Immature natural killer cell (primary cell): ENCODE results near the gene FAM24A. TPM values are rescaled to one million over a fixed set of nuclear protein-coding genes. Genes with fewer than 3 reads are reported as not detected.
"Not testable (repeated sequence)": the region's sequence is repeated elsewhere in the genome, so short reads cannot be mapped to it uniquely, and the experiment has no call there.

Source experiments
- DNase-seq, 3 donors: peaks; one replicate each; pipeline ENCODE4 v3.0.0; 2022; ENCODE audit warnings: mixed read lengths in 1 of 3
- H3K27ac Mint-ChIP-seq, 6 donors: one replicate each; pipeline ENCODE4 v1.8.0; 2020; ENCODE audit warnings: mixed read lengths in 6 of 6, mild to moderate bottlenecking in 5 of 6, inconsistent platforms in 4 of 6, moderate library complexity in 3 of 6
- H3K27me3 Mint-ChIP-seq, 3 donors: one replicate each; pipeline ENCODE4 v1.8.0; 2020 to 2021; ENCODE audit warnings: low read depth in 3 of 3, mild to moderate bottlenecking in 3 of 3, mixed read lengths in 3 of 3, moderate library complexity in 3 of 3, inconsistent platforms in 1 of 3
- H3K36me3 Mint-ChIP-seq, 3 donors: one replicate each; pipeline ENCODE4 v1.8.0; 2020; ENCODE audit warnings: mixed read lengths in 3 of 3, inconsistent platforms in 2 of 3, mild to moderate bottlenecking in 2 of 3
- H3K4me1 Mint-ChIP-seq, 2 donors: one replicate each; pipeline ENCODE4 v1.8.0; 2020; ENCODE audit warnings: inconsistent platforms in 2 of 2, mild to moderate bottlenecking in 2 of 2, mixed read lengths in 2 of 2, moderate library complexity in 1 of 2
- H3K4me3 Mint-ChIP-seq, 5 donors: one replicate each; pipeline ENCODE4 v1.8.0; 2020; ENCODE audit warnings: mild to moderate bottlenecking in 5 of 5, mixed read lengths in 5 of 5, inconsistent platforms in 3 of 5, moderate library complexity in 3 of 5
- H3K9me3 Mint-ChIP-seq, 6 donors: one replicate each; pipeline ENCODE4 v1.8.0; 2020; ENCODE audit warnings: mild to moderate bottlenecking in 6 of 6, mixed read lengths in 6 of 6, inconsistent platforms in 4 of 6, moderate library complexity in 3 of 6
- polyA plus RNA-seq, 3 donors: library from polyadenylated mRNA; unstranded; fragments of 300-500 nt; fragmentation: Illumina TruSeq; gene quantifications; one replicate each; pipeline ENCODE4 v1.2.3, GENCODE V29; 2021

FAM24A gene
- polyA plus RNA-seq, 3 donors from 2014 or later = not detected

- peak; percentile 94 to 96 (median 94) for DNase-seq
- Mint-ChIP-seq H3K36me3 (no peaks in the 10 kb centered on the region), H3K27ac (peak within 1 kb of the TSS; percentile 82 to 95 (median 88)), H3K4me3 (peak within 1 kb of the TSS; percentile 84 to 96 (median 94)), H3K4me1 (peaks cover 28 to 38% of the 10 kb centered on the region in 2 donors), H3K27me3 (peaks cover 7 to 15% (median 7%) of the 10 kb centered on the region in 3 donors), H3K9me3 (peaks cover 0 to 3% (median 0%) of the 10 kb centered on the region in 6 donors)
Observed at GRCh38 chr10:122879339-122880273, 30.8 kb upstream of the FAM24A start, which contains the start of gene FAM24B. TSS of gene FAM24B (minus strand) at chr10:122879581. CDS start at chr10:122850515, 29,066 bp downstream.

GRCh38 chr10:122882766-122883165 is 27.6 kb upstream of the FAM24A start:
- Mint-ChIP-seq H3K27ac (no peak overlapping the region), H3K4me1 (peaks cover 22 to 29% of the 10 kb centered on the region in 2 donors), H3K27me3 (peaks cover 7 to 15% (median 7%) of the 10 kb centered on the region in 3 donors), H3K36me3 (peaks cover 0 to 6% (median 4%) of the 10 kb centered on the region in 3 donors), H3K9me3 (no peaks in the 10 kb centered on the region), H3K4me3 (no peak overlapping the region)
- no peak for DNase-seq

GRCh38 chr10:122884166-122884565 is 26.2 kb upstream of the FAM24A start:
- no peak overlapping the region for H3K4me3 Mint-ChIP-seq
- no peak for DNase-seq
- peaks cover 3 to 9% (median 3%) of the 10 kb centered on the region in 3 donors for H3K27me3 Mint-ChIP-seq
- H3K36me3 Mint-ChIP-seq = peaks cover 0 to 10% (median 6%) of the 10 kb centered on the region in 3 donors
- H3K27ac Mint-ChIP-seq = no peak overlapping the region
- H3K9me3 Mint-ChIP-seq = no peaks in the 10 kb centered on the region
- H3K4me1 Mint-ChIP-seq = peaks cover 10 to 15% of the 10 kb centered on the region in 2 donors

- Mint-ChIP-seq H3K4me3 (peak overlapping the region in 1 of 5 donors; percentile 12), H3K27me3 (no peaks in the 10 kb centered on the region), H3K36me3 (peaks cover 0 to 5% (median 4%) of the 10 kb centered on the region in 3 donors), H3K27ac (peak overlapping the region in 1 of 6 donors; percentile 21), H3K9me3 (peaks cover 0 to 2% (median 0%) of the 10 kb centered on the region in 6 donors), H3K4me1 (no peaks in the 10 kb centered on the region)
- DNase-seq = no peak
Observed at GRCh38 chr10:122894261-122894944, 16.0 kb upstream of the FAM24A start.

GRCh38 chr10:122903861-122904260 is 6.5 kb upstream of the FAM24A start:
- not testable (repeated sequence) for H3K4me1 Mint-ChIP-seq, H3K27ac Mint-ChIP-seq, DNase-seq, H3K36me3 Mint-ChIP-seq, H3K4me3 Mint-ChIP-seq, H3K9me3 Mint-ChIP-seq
- peaks cover 0 to 15% (median 10%) of the 10 kb centered on the region in 3 donors for H3K27me3 Mint-ChIP-seq

GRCh38 chr10:122911889-122912484 is 1.6 kb downstream of the FAM24A start:
- Mint-ChIP-seq H3K36me3 (no peaks in the 10 kb centered on the region), H3K27ac (no peak overlapping the region), H3K9me3 (peaks cover 0 to 4% (median 0%) of the 10 kb centered on the region in 6 donors), H3K27me3 (peaks cover 0 to 8% (median 2%) of the 10 kb centered on the region in 3 donors), H3K4me3 (no peak overlapping the region), H3K4me1 (no peaks in the 10 kb centered on the region)
- peak; percentile 20 to 25 (median 22) for DNase-seq

- Mint-ChIP-seq H3K9me3 (peaks cover 0 to 4% (median 0%) of the 10 kb centered on the region in 6 donors), H3K4me1 (no peaks in the 10 kb centered on the region)
Observed at GRCh38 chr10:122915700-122916099, 5.3 kb downstream of the FAM24A start.

GRCh38 chr10:122930140-122930539 is 19.7 kb downstream of the FAM24A start:
- no peaks in the 10 kb centered on the region for H3K27me3 Mint-ChIP-seq
- H3K9me3 Mint-ChIP-seq = no peaks in the 10 kb centered on the region
- H3K27ac Mint-ChIP-seq = no peak overlapping the region

More at GRCh38 chr10:122915700-122916099, 5.3 kb downstream of the FAM24A start:
- Mint-ChIP-seq H3K27me3 (peaks cover 1 to 2% (median 2%) of the 10 kb centered on the region in 3 donors), H3K36me3 (no peaks in the 10 kb centered on the region), H3K27ac (no peak overlapping the region), H3K4me3 (no peak overlapping the region)
- DNase-seq = no peak

GRCh38 chr10:122931088-122931906 is 20.9 kb downstream of the FAM24A start:
- H3K4me1 Mint-ChIP-seq = peaks cover 0 to 6% of the 10 kb centered on the region in 2 donors

More at GRCh38 chr10:122930140-122930539, 19.7 kb downstream of the FAM24A start:
- Mint-ChIP-seq H3K4me3 (no peak overlapping the region), H3K4me1 (peaks cover 0 to 6% of the 10 kb centered on the region in 2 donors), H3K36me3 (peaks cover 0 to 15% (median 4%) of the 10 kb centered on the region in 3 donors)
- no peak for DNase-seq

GRCh38 chr10:122939133-122939855 is 28.9 kb downstream of the FAM24A start:
- peaks cover 0 to 1% (median 0%) of the 10 kb centered on the region in 3 donors for H3K27me3 Mint-ChIP-seq
- H3K27ac Mint-ChIP-seq = no peak overlapping the region
- no peak overlapping the region for H3K4me3 Mint-ChIP-seq
- no peaks in the 10 kb centered on the region for H3K9me3 Mint-ChIP-seq
- H3K36me3 Mint-ChIP-seq = peaks cover 18 to 29% (median 25%) of the 10 kb centered on the region in 3 donors
- peaks cover 0 to 2% of the 10 kb centered on the region in 2 donors for H3K4me1 Mint-ChIP-seq
- no peak for DNase-seq

More at GRCh38 chr10:122931088-122931906, 20.9 kb downstream of the FAM24A start:
- H3K27ac Mint-ChIP-seq = no peak overlapping the region
- H3K36me3 Mint-ChIP-seq = peaks cover 6 to 19% (median 8%) of the 10 kb centered on the region in 3 donors
- no peaks in the 10 kb centered on the region for H3K9me3 Mint-ChIP-seq
- DNase-seq = no peak
- no peaks in the 10 kb centered on the region for H3K27me3 Mint-ChIP-seq
- H3K4me3 Mint-ChIP-seq = no peak overlapping the region

GRCh38 chr10:122939856-122940543 is 29.6 kb downstream of the FAM24A start:
- peaks cover 0 to 1% (median 0%) of the 10 kb centered on the region in 3 donors for H3K27me3 Mint-ChIP-seq
- H3K4me1 Mint-ChIP-seq = peaks cover 0 to 2% of the 10 kb centered on the region in 2 donors
- H3K4me3 Mint-ChIP-seq = no peak overlapping the region
- no peaks in the 10 kb centered on the region for H3K9me3 Mint-ChIP-seq
- no peak for DNase-seq
- peaks cover 21 to 25% (median 22%) of the 10 kb centered on the region in 3 donors for H3K36me3 Mint-ChIP-seq
- H3K27ac Mint-ChIP-seq = no peak overlapping the region

GRCh38 chr10:122949296-122949695 is 38.9 kb downstream of the FAM24A start:
- peaks cover 22 to 35% of the 10 kb centered on the region in 2 donors for H3K4me1 Mint-ChIP-seq
- peaks cover 10 to 30% (median 23%) of the 10 kb centered on the region in 3 donors for H3K36me3 Mint-ChIP-seq
- peaks cover 3 to 6% (median 3%) of the 10 kb centered on the region in 3 donors for H3K27me3 Mint-ChIP-seq
- no peak overlapping the region for H3K27ac Mint-ChIP-seq
- no peak overlapping the region for H3K4me3 Mint-ChIP-seq
- no peak for DNase-seq
- H3K9me3 Mint-ChIP-seq = no peaks in the 10 kb centered on the region
